K562 (cell line): ENCODE data around the gene CYP11A1. TPM values are rescaled to one million over a fixed set of nuclear protein-coding genes. Genes with fewer than 3 reads are reported as not detected.

Experiments
- BDP1 ChIP-seq: IDR thresholded peaks from 3 replicates; pipeline ENCODE4 v1.6.1; 2011; ENCODE audit not compliant: insufficient read length, insufficient read depth
- CC2D1A ChIP-seq: fragments of 450-650 bp; IDR thresholded peaks from 2 replicates; pipeline ENCODE4 v1.6.1; 2017; ENCODE audit warnings: mild to moderate bottlenecking
- FIP1L1 ChIP-seq: fragments of 200-400 bp; formaldehyde crosslinking; IDR thresholded peaks from 2 replicates; pipeline ENCODE4 v1.6.1; 2018; ENCODE audit warnings: mild to moderate bottlenecking, low read depth, low read length; ENCODE audit not compliant: poor library complexity, severe bottlenecking
- IRF2 ChIP-seq: sonication (generic); formaldehyde crosslinking; IDR thresholded peaks from 2 replicates; pipeline ENCODE4 v1.8.1; 2022; ENCODE audit warnings: mild to moderate bottlenecking, missing genetic modification reagents
- KDM1A ChIP-seq, 2 experiments: fragments of 450-650 bp; IDR thresholded peaks; 2 replicates each; pipeline ENCODE4 v1.6.1; 2016; ENCODE audit warnings: mild to moderate bottlenecking in 2 of 2
- MYNN ChIP-seq, 2 experiments: sonication (generic); formaldehyde crosslinking in 1 of 2; IDR thresholded peaks; 2 replicates each; pipeline versions ENCODE4 v1.5.0 to v1.6.1; 2016 to 2020; ENCODE audit warnings: antibody characterized with exemption in 1 of 2, missing genetic modification reagents in 1 of 2
- POLR2G ChIP-seq: fragments of 200-400 bp; formaldehyde crosslinking; IDR thresholded peaks from 2 replicates; pipeline ENCODE4 v1.6.1; 2017; ENCODE audit warnings: low read depth, mild to moderate bottlenecking, antibody characterized with exemption, low read length, moderate library complexity
- RNF2 ChIP-seq: sonication (generic); IDR thresholded peaks from 2 replicates; pipeline ENCODE4 v1.6.1; 2016
- SAFB2 ChIP-seq: fragments of 200-400 bp; formaldehyde crosslinking; IDR thresholded peaks from 2 replicates; pipeline ENCODE4 v1.6.1; 2018; ENCODE audit warnings: borderline replicate concordance, low read length, low read depth, moderate library complexity; ENCODE audit not compliant: severe bottlenecking
- SP2 ChIP-seq: IDR thresholded peaks from 2 replicates; pipeline ENCODE4 v1.6.1; 2011; ENCODE audit warnings: mild to moderate bottlenecking, low read depth, low read length, moderate library complexity; ENCODE audit not compliant: poor library complexity, severe bottlenecking; ENCODE audit errors: extremely low read depth
- TGIF2 ChIP-seq: sonication (generic); formaldehyde crosslinking; IDR thresholded peaks from 2 replicates; pipeline ENCODE4 v1.8.1; 2022; ENCODE audit warnings: mild to moderate bottlenecking, missing genetic modification reagents, moderate library complexity
- ZNF282 ChIP-seq: sonication (generic); formaldehyde crosslinking; IDR thresholded peaks from 2 replicates; pipeline ENCODE4 v1.8.1; 2023; ENCODE audit warnings: missing genetic modification reagents
- ZNF41 ChIP-seq: fragments of 250-450 bp; sonication (Bioruptor Pico); conservative IDR thresholded peaks from 2 replicates; pipeline ENCODE4 v1.4.0; 2020; ENCODE audit warnings: mild to moderate bottlenecking
- polyA plus RNA-seq, 8 experiments: library from polyadenylated mRNA; depleted of rRNA in 4 of 8; stranded (reverse) in 5 of 8; unstranded in 3 of 8; fragments of >200 nt; fragmentation: Nextera tagmentation in 2 of 8; fragmentation: Illumina TruSeq in 1 of 8; extraction: Ambion mirVana in 2 of 8; extraction: Trizol in 1 of 8; gene quantifications; 2 replicates each; pipeline versions ENCODE4 v1.2.1 to v1.2.3, GENCODE V29; 2011 to 2014; ENCODE audit warnings: inconsistent platforms in 1 of 8, missing spikeins in 1 of 8
- total RNA-seq, 7 experiments: library from RNA; depleted of rRNA in 6 of 7; stranded (reverse); fragments of >200 nt in 6 of 7; fragmentation: Illumina TruSeq in 2 of 7; extraction: Trizol in 2 of 7; gene quantifications; 2 replicates each; pipeline versions ENCODE4 v1.2.1 to v1.2.3, GENCODE V29; 2011 to 2021; ENCODE audit warnings: low replicate concordance in 1 of 7
- TF ChIP-seq, protein P1 (sequence below): fragments of 450-650 bp; IDR thresholded peaks from 2 replicates; pipeline ENCODE4 v1.6.1; 2014; ENCODE audit warnings: low read depth, mild to moderate bottlenecking, moderate library complexity, borderline replicate concordance
- TF ChIP-seq, protein P2 (sequence below): fragments of 250-450 bp; sonication (Bioruptor Pico); IDR thresholded peaks from 2 replicates; pipeline ENCODE4 v1.8.0; 2022; ENCODE audit warnings: inconsistent platforms
- TF ChIP-seq, protein P3 (sequence below), 2 experiments: fragments of 450-650 bp; IDR thresholded peaks; 2 replicates each; pipeline ENCODE4 v1.6.1; 2018; ENCODE audit warnings: mild to moderate bottlenecking in 2 of 2, low read depth in 1 of 2; ENCODE audit not compliant: partially characterized antibody in 2 of 2
- TF ChIP-seq, protein P4 (sequence below): sonication (generic); formaldehyde crosslinking; IDR thresholded peaks from 2 replicates; pipeline ENCODE4 v1.5.0; 2020; ENCODE audit warnings: missing genetic modification reagents
- TF ChIP-seq, protein P5 (sequence below): fragments of 250-450 bp; sonication (Bioruptor Pico); IDR thresholded peaks from 2 replicates; pipeline ENCODE4 v1.8.0; 2022; ENCODE audit warnings: inconsistent platforms, mild to moderate bottlenecking, moderate library complexity, borderline replicate concordance

The CYP11A1 gene
- total and polyA plus RNA-seq, 9 of the 15 experiments (the other 6 are each of a cell fraction or from before 2014, with no cell fraction given): 0.06 to 0.24 (median 0.10) TPM; not detected in 4

DNA sequence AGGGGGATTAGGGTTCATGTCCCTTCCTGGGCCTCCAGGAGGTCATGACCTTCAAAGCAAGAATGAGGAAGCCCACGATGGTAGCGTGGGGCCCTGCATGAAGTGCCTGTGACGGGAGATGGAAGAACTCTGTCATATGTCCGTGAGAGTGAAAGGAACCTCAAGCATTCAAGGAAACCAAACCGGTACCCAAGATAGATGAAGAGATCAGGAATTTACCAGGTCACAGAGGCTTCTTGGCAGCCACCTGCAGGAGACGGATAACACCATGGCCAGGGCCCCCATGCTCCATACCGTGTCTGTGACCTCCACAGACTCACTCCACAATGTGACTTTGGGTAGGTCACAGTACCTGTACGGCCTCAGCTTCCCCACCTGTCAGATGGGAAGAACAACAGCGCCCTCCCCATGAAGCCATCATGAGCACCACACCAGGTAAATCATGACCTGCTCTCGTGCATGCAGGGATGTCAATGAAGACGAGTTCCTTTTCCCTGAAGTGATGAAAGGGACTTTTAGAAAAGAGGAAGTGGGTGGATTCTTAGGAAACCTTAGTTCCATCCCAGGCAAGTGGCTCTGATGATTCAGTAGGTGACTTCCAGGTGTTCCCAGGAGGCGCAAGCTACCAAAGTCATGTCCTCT lies 23.3 kb upstream of the CYP11A1 start (continued):
- TF ChIP-seq, protein P1, sequence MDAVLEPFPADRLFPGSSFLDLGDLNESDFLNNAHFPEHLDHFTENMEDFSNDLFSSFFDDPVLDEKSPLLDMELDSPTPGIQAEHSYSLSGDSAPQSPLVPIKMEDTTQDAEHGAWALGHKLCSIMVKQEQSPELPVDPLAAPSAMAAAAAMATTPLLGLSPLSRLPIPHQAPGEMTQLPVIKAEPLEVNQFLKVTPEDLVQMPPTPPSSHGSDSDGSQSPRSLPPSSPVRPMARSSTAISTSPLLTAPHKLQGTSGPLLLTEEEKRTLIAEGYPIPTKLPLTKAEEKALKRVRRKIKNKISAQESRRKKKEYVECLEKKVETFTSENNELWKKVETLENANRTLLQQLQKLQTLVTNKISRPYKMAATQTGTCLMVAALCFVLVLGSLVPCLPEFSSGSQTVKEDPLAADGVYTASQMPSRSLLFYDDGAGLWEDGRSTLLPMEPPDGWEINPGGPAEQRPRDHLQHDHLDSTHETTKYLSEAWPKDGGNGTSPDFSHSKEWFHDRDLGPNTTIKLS: no peak
- no peak for TF ChIP-seq RNF2
- no peak for TF ChIP-seq BDP1
- TF ChIP-seq ZNF41 (CRISPR knock-in tag): no peak
- no peak for TF ChIP-seq FIP1L1
- TF ChIP-seq, protein P2, sequence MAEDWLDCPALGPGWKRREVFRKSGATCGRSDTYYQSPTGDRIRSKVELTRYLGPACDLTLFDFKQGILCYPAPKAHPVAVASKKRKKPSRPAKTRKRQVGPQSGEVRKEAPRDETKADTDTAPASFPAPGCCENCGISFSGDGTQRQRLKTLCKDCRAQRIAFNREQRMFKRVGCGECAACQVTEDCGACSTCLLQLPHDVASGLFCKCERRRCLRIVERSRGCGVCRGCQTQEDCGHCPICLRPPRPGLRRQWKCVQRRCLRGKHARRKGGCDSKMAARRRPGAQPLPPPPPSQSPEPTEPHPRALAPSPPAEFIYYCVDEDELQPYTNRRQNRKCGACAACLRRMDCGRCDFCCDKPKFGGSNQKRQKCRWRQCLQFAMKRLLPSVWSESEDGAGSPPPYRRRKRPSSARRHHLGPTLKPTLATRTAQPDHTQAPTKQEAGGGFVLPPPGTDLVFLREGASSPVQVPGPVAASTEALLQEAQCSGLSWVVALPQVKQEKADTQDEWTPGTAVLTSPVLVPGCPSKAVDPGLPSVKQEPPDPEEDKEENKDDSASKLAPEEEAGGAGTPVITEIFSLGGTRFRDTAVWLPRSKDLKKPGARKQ: no peak
- TF ChIP-seq ZNF282: no peak
- TF ChIP-seq, protein P3, sequence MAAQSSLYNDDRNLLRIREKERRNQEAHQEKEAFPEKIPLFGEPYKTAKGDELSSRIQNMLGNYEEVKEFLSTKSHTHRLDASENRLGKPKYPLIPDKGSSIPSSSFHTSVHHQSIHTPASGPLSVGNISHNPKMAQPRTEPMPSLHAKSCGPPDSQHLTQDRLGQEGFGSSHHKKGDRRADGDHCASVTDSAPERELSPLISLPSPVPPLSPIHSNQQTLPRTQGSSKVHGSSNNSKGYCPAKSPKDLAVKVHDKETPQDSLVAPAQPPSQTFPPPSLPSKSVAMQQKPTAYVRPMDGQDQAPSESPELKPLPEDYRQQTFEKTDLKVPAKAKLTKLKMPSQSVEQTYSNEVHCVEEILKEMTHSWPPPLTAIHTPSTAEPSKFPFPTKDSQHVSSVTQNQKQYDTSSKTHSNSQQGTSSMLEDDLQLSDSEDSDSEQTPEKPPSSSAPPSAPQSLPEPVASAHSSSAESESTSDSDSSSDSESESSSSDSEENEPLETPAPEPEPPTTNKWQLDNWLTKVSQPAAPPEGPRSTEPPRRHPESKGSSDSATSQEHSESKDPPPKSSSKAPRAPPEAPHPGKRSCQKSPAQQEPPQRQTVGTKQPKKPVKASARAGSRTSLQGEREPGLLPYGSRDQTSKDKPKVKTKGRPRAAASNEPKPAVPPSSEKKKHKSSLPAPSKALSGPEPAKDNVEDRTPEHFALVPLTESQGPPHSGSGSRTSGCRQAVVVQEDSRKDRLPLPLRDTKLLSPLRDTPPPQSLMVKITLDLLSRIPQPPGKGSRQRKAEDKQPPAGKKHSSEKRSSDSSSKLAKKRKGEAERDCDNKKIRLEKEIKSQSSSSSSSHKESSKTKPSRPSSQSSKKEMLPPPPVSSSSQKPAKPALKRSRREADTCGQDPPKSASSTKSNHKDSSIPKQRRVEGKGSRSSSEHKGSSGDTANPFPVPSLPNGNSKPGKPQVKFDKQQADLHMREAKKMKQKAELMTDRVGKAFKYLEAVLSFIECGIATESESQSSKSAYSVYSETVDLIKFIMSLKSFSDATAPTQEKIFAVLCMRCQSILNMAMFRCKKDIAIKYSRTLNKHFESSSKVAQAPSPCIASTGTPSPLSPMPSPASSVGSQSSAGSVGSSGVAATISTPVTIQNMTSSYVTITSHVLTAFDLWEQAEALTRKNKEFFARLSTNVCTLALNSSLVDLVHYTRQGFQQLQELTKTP (IDR thresholded peaks at IDR 0.05; ENCODE audit: low read depth in 1 of 2, partially characterized antibody in 2 of 2): peak in 1 of 2 experiments; percentile 42
- no peak for TF ChIP-seq IRF2 (CRISPR knock-in tag)
- TF ChIP-seq, protein P4, sequence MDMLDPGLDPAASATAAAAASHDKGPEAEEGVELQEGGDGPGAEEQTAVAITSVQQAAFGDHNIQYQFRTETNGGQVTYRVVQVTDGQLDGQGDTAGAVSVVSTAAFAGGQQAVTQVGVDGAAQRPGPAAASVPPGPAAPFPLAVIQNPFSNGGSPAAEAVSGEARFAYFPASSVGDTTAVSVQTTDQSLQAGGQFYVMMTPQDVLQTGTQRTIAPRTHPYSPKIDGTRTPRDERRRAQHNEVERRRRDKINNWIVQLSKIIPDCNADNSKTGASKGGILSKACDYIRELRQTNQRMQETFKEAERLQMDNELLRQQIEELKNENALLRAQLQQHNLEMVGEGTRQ: no peak
- no peak for TF ChIP-seq SP2
- no peak for TF ChIP-seq SAFB2
- TF ChIP-seq TGIF2: no peak
- TF ChIP-seq, protein P5, sequence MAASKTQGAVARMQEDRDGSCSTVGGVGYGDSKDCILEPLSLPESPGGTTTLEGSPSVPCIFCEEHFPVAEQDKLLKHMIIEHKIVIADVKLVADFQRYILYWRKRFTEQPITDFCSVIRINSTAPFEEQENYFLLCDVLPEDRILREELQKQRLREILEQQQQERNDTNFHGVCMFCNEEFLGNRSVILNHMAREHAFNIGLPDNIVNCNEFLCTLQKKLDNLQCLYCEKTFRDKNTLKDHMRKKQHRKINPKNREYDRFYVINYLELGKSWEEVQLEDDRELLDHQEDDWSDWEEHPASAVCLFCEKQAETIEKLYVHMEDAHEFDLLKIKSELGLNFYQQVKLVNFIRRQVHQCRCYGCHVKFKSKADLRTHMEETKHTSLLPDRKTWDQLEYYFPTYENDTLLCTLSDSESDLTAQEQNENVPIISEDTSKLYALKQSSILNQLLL (CRISPR knock-in tag): no peak
- no peak for TF ChIP-seq CC2D1A
- peak; percentile 58 to 64; a peak in 2 of 4 replicates for TF ChIP-seq KDM1A (IDR thresholded peaks at IDR 0.05)
- TF ChIP-seq MYNN (IDR thresholded peaks at IDR 0.05): no peak
- TF ChIP-seq MYNN (CRISPR knock-in tag; IDR thresholded peaks at IDR 0.05): no peak
- TF ChIP-seq POLR2G: no peak
